Keratinocyte (primary cell): Measurements from ENCODE around the gene SMIM45.

Source experiments
- CTCF ChIP-seq, 3 experiments: IDR thresholded peaks in 1 of 3; conservative IDR thresholded peaks in 1 of 3; optimal IDR thresholded peaks in 1 of 3; 2 replicates in 2 of 3; 3 replicates in 1 of 3; pipeline versions ENCODE3 to v1.5.1; 2011; ENCODE audit warnings: low read length in 3 of 3, mild to moderate bottlenecking in 3 of 3, moderate library complexity in 2 of 3, control low read depth in 1 of 3, inconsistent platforms in 1 of 3; ENCODE audit not compliant: insufficient read depth in 2 of 3; ENCODE audit errors: extremely low read depth in 1 of 3
- EZH2 ChIP-seq: IDR thresholded peaks from one replicate; pipeline ENCODE4 v1.6.1; 2012; ENCODE audit warnings: inconsistent platforms, mild to moderate bottlenecking, low read length, moderate library complexity

- TF ChIP-seq CTCF (optimal IDR thresholded peaks at IDR 0.05 in 1 of 3, IDR thresholded peaks at IDR 0.05 in 1 of 3, conservative IDR thresholded peaks at IDR 0.05 in 1 of 3; ENCODE audit: extremely low read depth in 1 of 3, insufficient read depth in 2 of 3, low read length in 3 of 3), result peak; percentile 87 to 98 (median 90)
- no peak for TF ChIP-seq EZH2
Measured at GRCh38 chr22:41940832-41941765, 10.9 kb upstream of the SMIM45 start.
